ENCODE measurements around the gene AKAP9.
A peak's percentile ranks its signal among the peaks of the same experiment; 100 is the strongest.

The AKAP9 gene

GRCh38 chr7:92119213-92119759 is 178.6 kb downstream of the AKAP9 start:
- TF ChIP-seq CTCF (IDR thresholded peaks at IDR 0.05; ENCODE audit: low read depth, low read length): no peak
- no peak for DNase-seq (ENCODE audit: extremely low read depth, low read depth)

GRCh38 chr7:92121681-92122080 is 181.0 kb downstream of the AKAP9 start:
- no peak for DNase-seq (ENCODE audit: extremely low read depth, low read depth)
- TF ChIP-seq CTCF (IDR thresholded peaks at IDR 0.05; ENCODE audit: low read depth, low read length): no peak

DNA sequence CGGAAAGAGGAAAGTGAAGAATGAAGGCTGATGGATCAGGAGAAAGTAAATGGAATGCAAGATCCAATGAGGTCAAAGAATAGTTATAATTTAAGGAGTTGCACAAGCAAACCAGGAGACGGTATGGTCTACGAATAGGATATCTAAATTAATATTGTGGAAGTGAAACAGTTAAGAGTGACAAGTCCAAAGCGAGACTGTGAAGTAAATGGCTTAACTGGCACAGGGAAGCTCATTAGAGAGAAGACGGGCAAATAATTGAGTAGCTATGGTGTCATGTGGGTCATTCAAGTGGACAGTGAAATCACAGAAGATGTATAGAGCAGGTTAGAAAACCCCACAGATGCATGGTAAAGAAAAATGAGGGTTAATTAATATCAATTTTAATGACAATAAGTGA is 190.4 kb downstream of the AKAP9 start:
- no peak for DNase-seq (ENCODE audit: extremely low read depth, low read depth)
- no peak for TF ChIP-seq CTCF (IDR thresholded peaks at IDR 0.05; ENCODE audit: low read depth, low read length)

- no peak for DNase-seq (ENCODE audit: extremely low read depth, low read depth)
- no peak for TF ChIP-seq CTCF (IDR thresholded peaks at IDR 0.05; ENCODE audit: low read depth, low read length)
Observed at GRCh38 chr7:92131764-92132330, 191.2 kb downstream of the AKAP9 start.

- no peak for DNase-seq (ENCODE audit: extremely low read depth, low read depth)
Observed at GRCh38 chr7:92133133-92133736, 192.6 kb downstream of the AKAP9 start.

GRCh38 chr7:92133737-92134270 is 193.1 kb downstream of the AKAP9 start:
- DNase-seq (ENCODE audit: extremely low read depth, low read depth): no peak
- TF ChIP-seq CTCF (IDR thresholded peaks at IDR 0.05; ENCODE audit: low read depth, low read length): peak; percentile 90

More at GRCh38 chr7:92133133-92133736, 192.6 kb downstream of the AKAP9 start:
- TF ChIP-seq CTCF (IDR thresholded peaks at IDR 0.05; ENCODE audit: low read depth, low read length): no peak
